Naive B cell (primary cell): ENCODE results near the gene HMX2. TPM values are rescaled to one million over a fixed set of nuclear protein-coding genes. Genes with fewer than 3 reads are reported as not detected.
A peak's percentile ranks its signal among the peaks of the same experiment; 100 is the strongest.

Source experiments
- ATAC-seq, 2 donors: fragments of 150-1000 bp; cut with Tn5 transposase; 2 replicates each; pipeline ENCODE4 v1.10.0; 2021; ENCODE audit warnings: low read depth in 2 of 2, mild to moderate bottlenecking in 2 of 2, moderate library complexity in 2 of 2
- DNase-seq: peaks from one replicate; pipeline ENCODE4 v3.0.0; 2022
- H3K27ac Mint-ChIP-seq, 6 donors: one replicate each; pipeline ENCODE4 v1.8.0; 2020 to 2022; ENCODE audit warnings: mild to moderate bottlenecking in 6 of 6, mixed read lengths in 6 of 6, moderate library complexity in 5 of 6, inconsistent platforms in 2 of 6
- H3K27me3 Mint-ChIP-seq, 3 donors: one replicate each; pipeline ENCODE4 v1.8.0; 2021 to 2022; ENCODE audit warnings: mixed read lengths in 3 of 3, mild to moderate bottlenecking in 1 of 3
- H3K36me3 Mint-ChIP-seq, 2 donors: one replicate each; pipeline ENCODE4 v1.8.0; 2020 to 2022; ENCODE audit warnings: mixed read lengths in 2 of 2, inconsistent platforms in 1 of 2, mild to moderate bottlenecking in 1 of 2
- H3K4me1 Mint-ChIP-seq, 3 donors: one replicate each; pipeline ENCODE4 v1.8.0; 2020 to 2022; ENCODE audit warnings: mixed read lengths in 3 of 3, inconsistent platforms in 1 of 3, mild to moderate bottlenecking in 1 of 3, moderate library complexity in 1 of 3
- H3K4me3 Mint-ChIP-seq, 8 donors: one replicate each; pipeline ENCODE4 v1.8.0; 2020 to 2022; ENCODE audit warnings: mild to moderate bottlenecking in 8 of 8, mixed read lengths in 8 of 8, moderate library complexity in 8 of 8, inconsistent platforms in 2 of 8
- H3K9me3 Mint-ChIP-seq, 7 donors: one replicate each; pipeline ENCODE4 v1.8.0; 2020 to 2022; ENCODE audit warnings: mixed read lengths in 7 of 7, mild to moderate bottlenecking in 5 of 7, inconsistent platforms in 2 of 7, moderate library complexity in 1 of 7
- polyA plus RNA-seq, 6 donors: library from polyadenylated mRNA; unstranded; fragments of 300-500 nt; fragmentation: Illumina TruSeq; gene quantifications; one replicate each; pipeline ENCODE4 v1.2.3, GENCODE V29; 2021; ENCODE audit warnings: low read depth in 6 of 6

The HMX2 gene
- polyA plus RNA-seq, 6 donors from 2014 or later = not detected

DNA sequence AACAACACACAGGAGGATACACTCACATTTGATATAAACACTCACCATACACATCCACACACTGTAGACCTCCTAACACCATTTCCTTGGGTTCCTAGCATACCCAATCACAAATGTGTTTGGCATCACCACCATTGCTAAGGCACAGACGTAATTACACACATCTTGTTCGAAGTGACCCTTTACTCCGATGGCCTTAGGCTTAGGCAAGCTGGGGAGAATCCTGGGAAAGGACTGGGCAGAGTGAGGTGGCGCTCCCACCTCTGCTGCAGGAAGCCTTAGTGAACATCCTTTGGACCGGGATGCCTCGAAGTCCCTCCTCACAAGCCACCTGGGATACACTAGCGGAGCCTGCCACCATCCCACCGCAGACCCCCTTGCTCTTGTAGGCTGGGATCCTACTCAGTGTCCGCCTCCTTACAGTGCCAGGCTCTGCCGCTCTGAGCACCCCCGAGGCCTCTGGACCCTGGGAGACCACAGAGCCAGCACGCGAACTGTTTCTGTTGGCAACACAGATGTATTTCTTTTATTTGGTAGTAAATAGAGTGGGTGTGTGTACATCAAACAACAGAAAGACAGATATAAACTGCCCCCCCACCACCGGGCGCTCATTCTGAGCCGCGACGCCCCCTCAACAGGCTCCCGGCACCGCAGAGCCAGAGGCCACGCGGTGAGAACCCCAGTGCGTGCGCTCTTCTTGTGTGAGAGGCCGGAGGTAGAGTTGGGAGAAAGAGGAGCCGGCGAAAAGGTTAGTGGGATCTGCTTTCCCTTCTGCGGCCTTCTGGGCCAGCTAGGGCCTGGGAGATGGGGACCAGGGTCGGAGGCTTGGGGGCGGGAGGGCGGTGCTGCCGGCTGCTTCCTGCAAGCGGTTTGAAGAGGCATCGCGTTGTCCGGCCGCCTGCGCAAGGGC, 5.9 kb upstream of the HMX2 start:
- ATAC-seq (no peak), DNase-seq (no peak)
- Mint-ChIP-seq H3K4me3 (peak overlapping the region in 7 of 8 donors; percentile 9 to 72 (median 32)), H3K4me1 (peaks cover 27 to 44% (median 35%) of the 10 kb centered on the region in 3 donors), H3K36me3 (peaks cover 5 to 8% of the 10 kb centered on the region in 2 donors), H3K27ac (peak overlapping the region in 3 of 6 donors; percentile 82 to 97 (median 92)), H3K27me3 (peaks cover 71 to 87% (median 85%) of the 10 kb centered on the region in 3 donors), H3K9me3 (peaks cover 0 to 52% (median 16%) of the 10 kb centered on the region in 7 donors)

DNA sequence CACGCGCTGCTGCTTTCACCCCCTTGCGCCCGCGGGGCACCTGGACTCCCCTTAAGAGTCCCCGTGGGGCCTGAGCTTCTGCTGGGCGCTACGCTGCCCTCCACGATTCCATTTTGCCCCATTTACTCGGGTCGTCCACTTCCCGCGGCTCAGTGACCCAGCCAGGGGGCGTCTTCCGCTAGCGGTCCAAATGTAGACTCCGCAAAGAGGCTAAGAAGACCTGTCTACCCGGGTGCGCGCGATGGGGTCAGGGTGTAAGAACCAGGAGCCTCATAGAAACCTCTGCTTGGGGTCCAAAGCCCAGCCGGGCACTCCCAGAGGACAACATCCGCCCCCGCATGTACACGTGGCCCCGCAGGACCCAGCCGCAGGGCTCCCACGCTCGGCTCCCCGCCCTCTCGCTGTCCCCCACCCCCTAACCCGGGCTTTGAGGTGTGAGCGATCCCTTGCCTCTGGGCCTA, 5.2 kb upstream of the HMX2 start:
- H3K9me3 Mint-ChIP-seq = peaks cover 0 to 54% (median 16%) of the 10 kb centered on the region in 7 donors
- peaks cover 5 to 8% of the 10 kb centered on the region in 2 donors for H3K36me3 Mint-ChIP-seq
- DNase-seq (no peak), ATAC-seq (no peak)
- peak overlapping the region in 3 of 6 donors; percentile 81 to 93 (median 82) for H3K27ac Mint-ChIP-seq
- H3K27me3 Mint-ChIP-seq = peaks cover 73 to 91% (median 86%) of the 10 kb centered on the region in 3 donors
- peaks cover 29 to 48% (median 33%) of the 10 kb centered on the region in 3 donors for H3K4me1 Mint-ChIP-seq
- H3K4me3 Mint-ChIP-seq = peak overlapping the region in 6 of 8 donors; percentile 25 to 76 (median 50)

DNA sequence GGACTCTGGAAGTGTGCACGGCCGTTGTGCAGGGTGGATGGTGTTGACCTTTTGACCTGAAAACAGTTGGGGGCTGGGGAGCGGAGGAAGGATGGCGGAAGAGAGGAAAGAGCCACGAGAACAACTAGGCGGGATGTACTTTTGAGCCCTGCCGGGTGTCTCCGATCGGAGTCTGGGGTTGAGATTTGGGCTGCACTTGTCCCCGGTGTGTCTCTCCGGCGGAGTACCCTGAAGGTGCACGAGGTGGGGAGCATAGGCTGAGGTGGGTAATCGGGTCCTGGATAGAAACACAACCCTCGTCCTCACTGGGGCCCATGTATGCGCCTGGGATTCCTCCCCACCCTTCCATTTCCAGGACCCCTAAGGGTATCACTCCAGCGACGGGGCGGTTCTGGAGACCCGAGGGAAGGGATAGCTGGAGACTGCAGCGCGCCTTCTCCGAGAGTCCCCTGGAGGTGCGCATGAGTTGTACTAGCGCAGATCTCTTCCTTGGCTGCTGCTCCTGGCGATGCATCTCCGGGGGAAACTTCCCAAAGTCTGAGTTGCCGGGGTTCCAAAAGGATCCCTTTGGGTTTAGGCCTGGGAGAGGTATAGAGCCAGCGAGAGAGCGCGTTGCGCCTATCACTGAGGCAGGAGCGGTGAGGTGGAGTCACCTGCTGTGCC, 4.6 kb upstream of the HMX2 start:
- Mint-ChIP-seq H3K9me3 (peaks cover 0 to 53% (median 15%) of the 10 kb centered on the region in 7 donors), H3K36me3 (peaks cover 5 to 8% of the 10 kb centered on the region in 2 donors), H3K4me1 (peaks cover 29 to 43% (median 33%) of the 10 kb centered on the region in 3 donors), H3K27me3 (peaks cover 73 to 89% (median 83%) of the 10 kb centered on the region in 3 donors), H3K27ac (peak overlapping the region in 4 of 6 donors; percentile 36 to 93 (median 82)), H3K4me3 (peak overlapping the region in 6 of 8 donors; percentile 22 to 76 (median 47))
- ATAC-seq (no peak), DNase-seq (no peak)

DNA sequence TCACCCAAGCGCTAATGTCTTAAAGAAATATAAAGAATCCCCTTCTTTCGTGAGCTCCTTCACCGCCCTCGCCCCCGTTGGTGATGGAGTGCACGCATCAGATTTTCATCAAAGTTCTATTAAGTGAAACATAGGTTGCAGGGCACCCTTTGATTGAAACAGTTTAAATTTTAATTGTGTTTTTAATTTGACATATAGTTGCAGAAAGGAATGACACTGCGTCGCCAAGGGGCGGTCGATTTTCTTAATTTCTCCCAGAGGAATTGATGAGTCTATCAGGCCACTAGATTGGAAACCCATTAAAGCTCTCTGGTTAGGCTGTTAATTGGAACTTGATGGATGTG, 4.1 kb upstream of the HMX2 start:
- H3K9me3 Mint-ChIP-seq = peaks cover 0 to 50% (median 14%) of the 10 kb centered on the region in 7 donors
- H3K4me3 Mint-ChIP-seq = peak overlapping the region in 3 of 8 donors; percentile 36 to 76 (median 37)
- H3K4me1 Mint-ChIP-seq = peaks cover 31 to 42% (median 34%) of the 10 kb centered on the region in 3 donors
- ATAC-seq (no peak), DNase-seq (no peak)
- H3K27me3 Mint-ChIP-seq = peaks cover 71 to 86% (median 82%) of the 10 kb centered on the region in 3 donors
- peak overlapping the region in 4 of 6 donors; percentile 30 to 95 (median 59) for H3K27ac Mint-ChIP-seq
- H3K36me3 Mint-ChIP-seq = peaks cover 5 to 8% of the 10 kb centered on the region in 2 donors

DNA sequence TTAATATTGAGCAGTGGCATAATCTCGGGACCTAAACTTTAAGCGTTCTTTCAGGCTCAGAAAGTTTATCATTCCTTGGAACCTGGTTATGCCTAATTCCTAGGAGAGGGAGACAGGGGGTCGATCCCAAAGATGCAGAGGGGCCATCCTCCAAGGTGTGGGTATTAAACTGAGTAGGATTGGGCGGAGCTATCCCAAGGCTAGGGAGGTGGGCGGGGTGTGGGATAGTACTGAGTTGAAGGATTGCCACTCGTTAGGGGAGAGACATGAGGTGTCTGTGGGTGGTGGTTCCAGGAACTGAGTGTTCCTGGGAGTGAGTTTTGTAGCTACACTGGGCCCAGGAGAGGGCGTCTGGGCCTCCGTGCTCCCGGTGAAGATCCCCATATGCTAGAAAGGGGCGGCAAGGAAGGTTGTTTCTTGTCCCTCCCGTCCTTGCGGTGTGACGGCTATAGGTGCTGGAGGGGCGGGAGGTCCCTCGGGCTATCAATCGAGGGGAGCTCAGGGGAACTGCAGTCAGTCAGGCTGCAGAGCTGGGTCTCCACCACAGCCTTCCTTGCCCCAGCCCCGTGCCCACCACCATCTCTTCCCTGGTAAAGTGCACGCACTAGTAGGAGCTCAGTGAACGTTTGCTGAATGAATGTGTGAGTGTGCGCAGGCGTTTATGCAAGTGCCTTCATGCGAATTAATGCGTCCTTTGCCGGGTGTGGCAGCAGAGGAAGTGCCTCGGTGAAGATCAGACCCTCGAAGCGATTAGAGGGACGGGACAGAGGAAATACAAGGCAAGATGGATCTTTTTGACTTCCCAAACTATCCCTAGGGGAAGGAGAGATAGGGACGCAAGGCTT, 3.0 kb upstream of the HMX2 start:
- Mint-ChIP-seq H3K36me3 (peaks cover 5 to 8% of the 10 kb centered on the region in 2 donors), H3K27ac (peak overlapping the region in 4 of 6 donors; percentile 36 to 97 (median 84)), H3K27me3 (peaks cover 68 to 82% (median 79%) of the 10 kb centered on the region in 3 donors), H3K4me3 (peak overlapping the region in 6 of 8 donors; percentile 24 to 76 (median 61)), H3K4me1 (peaks cover 37 to 49% (median 43%) of the 10 kb centered on the region in 3 donors), H3K9me3 (peaks cover 0 to 44% (median 12%) of the 10 kb centered on the region in 7 donors)
- ATAC-seq (no peak), DNase-seq (no peak)

DNA sequence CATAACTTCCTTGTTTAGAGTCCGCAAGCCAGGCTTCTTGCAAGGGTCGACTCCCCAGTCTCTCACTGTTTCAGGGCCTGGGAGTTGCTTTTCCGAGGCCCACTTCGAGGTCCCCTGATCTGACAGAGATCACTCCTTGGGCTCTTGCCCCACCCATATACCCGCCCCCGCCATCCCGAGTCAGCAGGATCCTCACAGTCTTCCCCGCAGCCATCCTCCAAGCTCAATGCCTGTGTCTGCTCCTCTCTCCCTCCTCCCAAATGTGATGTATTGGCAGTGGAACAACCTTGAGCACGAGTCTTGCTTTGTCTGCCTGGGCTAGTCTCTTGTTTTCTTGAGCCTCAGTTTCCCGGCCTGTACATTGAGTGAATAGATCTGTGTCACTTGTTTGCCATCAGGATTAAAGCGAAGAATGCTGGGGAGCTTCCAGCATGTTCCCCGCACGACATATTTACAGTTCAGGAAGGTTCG, 2.4 kb upstream of the HMX2 start:
- Mint-ChIP-seq H3K27ac (peak overlapping the region in 4 of 6 donors; percentile 36 to 97 (median 76)), H3K27me3 (peaks cover 67 to 79% (median 73%) of the 10 kb centered on the region in 3 donors), H3K9me3 (peaks cover 0 to 41% (median 15%) of the 10 kb centered on the region in 7 donors), H3K36me3 (peaks cover 5 to 8% of the 10 kb centered on the region in 2 donors), H3K4me1 (peaks cover 37 to 51% (median 48%) of the 10 kb centered on the region in 3 donors), H3K4me3 (peak overlapping the region in 7 of 8 donors; percentile 23 to 76 (median 61))
- DNase-seq (no peak), ATAC-seq (no peak)

DNA sequence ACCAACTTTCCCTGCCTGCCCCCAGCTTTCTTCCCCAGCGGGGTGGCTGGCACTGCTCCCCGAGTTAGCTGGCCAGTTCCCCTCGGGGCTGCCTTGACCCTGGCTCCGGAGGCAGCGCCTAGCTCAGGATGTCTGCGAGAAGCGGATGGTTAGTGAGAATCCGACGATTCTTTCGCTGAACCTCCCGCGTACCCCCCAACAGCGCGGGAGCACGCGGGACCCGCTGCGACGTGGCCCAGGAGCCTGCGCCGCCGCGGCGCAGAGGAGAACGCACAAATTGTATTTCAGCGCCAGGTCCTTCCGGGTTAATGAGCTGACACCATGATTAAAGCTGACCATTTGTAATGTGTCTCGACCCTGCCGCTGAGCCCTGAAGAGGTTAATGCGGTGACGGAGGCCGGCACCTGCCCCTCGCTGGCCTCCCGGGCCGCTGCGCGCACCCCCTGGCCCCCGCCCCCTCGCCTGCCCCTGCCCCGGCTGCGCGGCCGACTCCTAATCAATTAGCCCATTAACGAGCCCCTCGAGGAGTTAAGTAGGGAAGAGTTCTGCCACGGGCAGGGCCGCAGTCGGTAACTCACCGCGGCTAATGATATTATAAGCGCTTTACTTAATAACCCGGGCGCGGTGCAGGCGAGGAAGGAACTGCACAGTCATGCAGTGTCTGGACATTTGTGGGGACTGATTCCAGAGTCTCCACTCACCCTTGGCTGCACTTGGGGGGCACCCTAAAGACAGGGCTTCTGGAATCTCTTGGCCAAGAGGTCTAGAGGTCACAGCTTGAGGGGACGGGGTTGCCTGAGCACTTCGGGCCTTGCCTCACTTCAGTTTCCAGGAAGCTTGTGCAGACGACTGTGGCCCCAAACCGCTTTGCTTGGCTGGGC, 1.7 kb upstream of the HMX2 start:
- peaks cover 0 to 36% (median 15%) of the 10 kb centered on the region in 7 donors for H3K9me3 Mint-ChIP-seq
- no peak for DNase-seq
- H3K4me3 Mint-ChIP-seq = peak overlapping the region in 7 of 8 donors; percentile 31 to 79 (median 63)
- peaks cover 5 to 8% of the 10 kb centered on the region in 2 donors for H3K36me3 Mint-ChIP-seq
- peaks cover 65 to 78% (median 66%) of the 10 kb centered on the region in 3 donors for H3K27me3 Mint-ChIP-seq
- H3K27ac Mint-ChIP-seq = peak overlapping the region in 4 of 6 donors; percentile 36 to 97 (median 92)
- no peak for ATAC-seq
- H3K4me1 Mint-ChIP-seq = peaks cover 37 to 56% (median 52%) of the 10 kb centered on the region in 3 donors

DNA sequence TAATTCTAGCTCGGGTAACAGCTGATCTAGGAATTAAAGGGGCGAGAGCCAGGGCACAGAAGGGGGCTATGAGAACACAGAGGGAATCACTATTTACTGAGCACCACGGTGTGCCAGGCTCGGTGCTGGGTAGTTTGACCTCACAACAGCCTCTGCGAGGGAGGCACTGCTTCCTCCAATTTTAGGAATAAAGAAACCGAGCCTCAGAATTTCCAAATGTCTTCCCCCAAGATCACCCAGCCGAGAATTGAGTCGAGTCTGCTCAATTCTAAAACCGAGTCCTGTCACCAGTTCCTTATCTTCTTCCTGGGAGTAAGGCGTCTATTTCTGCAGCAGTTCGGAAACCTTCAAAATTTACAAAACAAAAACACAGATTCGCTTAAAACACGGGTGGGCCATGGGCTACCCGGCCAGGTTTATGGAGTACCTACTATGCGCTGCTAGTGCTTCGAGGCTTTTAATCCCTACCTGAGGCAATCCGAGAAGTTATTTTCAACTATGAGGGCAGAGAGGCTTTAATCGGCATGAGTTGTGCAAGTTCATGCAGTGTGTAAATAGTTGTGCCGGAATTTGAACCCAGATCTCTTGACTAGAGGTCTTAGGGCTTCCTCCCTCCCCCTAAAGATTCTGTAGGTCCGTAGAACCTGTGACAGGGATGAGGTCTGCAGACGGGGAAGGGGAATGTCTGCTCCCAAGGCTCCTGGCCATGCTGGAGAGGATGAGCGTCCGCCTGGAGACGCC, 872 bp upstream of the HMX2 start:
- peaks cover 30 to 57% (median 48%) of the 10 kb centered on the region in 3 donors for H3K4me1 Mint-ChIP-seq
- peaks cover 0 to 30% (median 12%) of the 10 kb centered on the region in 7 donors for H3K9me3 Mint-ChIP-seq
- peak overlapping the region; percentile 31 to 79 (median 57) for H3K4me3 Mint-ChIP-seq
- peaks cover 58 to 77% (median 65%) of the 10 kb centered on the region in 3 donors for H3K27me3 Mint-ChIP-seq
- ATAC-seq (no peak), DNase-seq (no peak)
- peak overlapping the region in 4 of 6 donors; percentile 26 to 90 (median 78) for H3K27ac Mint-ChIP-seq
- peaks cover 0 to under 1% of the 10 kb centered on the region in 2 donors for H3K36me3 Mint-ChIP-seq

DNA sequence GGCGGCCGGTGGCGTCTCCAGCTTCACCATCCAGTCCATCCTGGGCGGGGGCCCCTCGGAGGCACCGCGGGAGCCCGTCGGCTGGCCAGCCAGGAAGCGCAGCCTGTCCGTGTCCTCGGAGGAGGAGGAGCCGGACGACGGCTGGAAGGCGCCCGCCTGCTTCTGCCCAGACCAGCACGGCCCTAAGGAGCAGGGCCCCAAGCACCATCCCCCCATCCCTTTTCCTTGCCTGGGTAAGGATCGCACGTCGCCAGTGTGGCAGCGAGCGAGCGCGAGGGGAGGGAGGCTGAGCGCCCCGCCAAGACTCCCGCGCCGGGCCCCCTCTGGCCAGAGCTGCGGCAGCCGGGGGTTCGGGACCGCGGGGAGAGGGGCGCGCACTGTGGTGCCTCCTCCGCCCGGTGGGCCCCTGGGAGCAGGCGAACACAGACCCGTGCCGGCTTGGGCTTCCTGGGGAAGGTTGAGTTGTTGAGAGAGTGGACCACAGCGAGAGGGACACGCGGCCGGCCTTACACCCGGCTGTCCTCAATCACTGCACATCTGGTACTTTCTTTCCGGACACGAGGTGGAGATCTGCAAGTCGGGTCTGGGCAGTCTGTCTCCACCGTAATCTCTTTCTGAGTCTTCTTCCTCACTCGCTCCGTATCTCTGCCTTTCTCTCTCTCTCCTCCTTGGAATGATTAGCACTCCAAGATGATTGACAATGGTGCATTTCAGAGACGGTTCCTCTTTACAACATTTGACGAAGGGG, 652 bp downstream of the HMX2 start:
- ATAC-seq (no peak), DNase-seq (no peak)
- H3K36me3 Mint-ChIP-seq = no peaks in the 10 kb centered on the region
- peak overlapping the region; percentile 54 to 89 (median 76) for H3K4me3 Mint-ChIP-seq
- peaks cover 0 to 30% (median 8%) of the 10 kb centered on the region in 7 donors for H3K9me3 Mint-ChIP-seq
- H3K27ac Mint-ChIP-seq = peak overlapping the region in 4 of 6 donors; percentile 74 to 97 (median 91)
- H3K4me1 Mint-ChIP-seq = peaks cover 33 to 50% (median 37%) of the 10 kb centered on the region in 3 donors
- H3K27me3 Mint-ChIP-seq = peaks cover 47 to 72% (median 64%) of the 10 kb centered on the region in 3 donors

DNA sequence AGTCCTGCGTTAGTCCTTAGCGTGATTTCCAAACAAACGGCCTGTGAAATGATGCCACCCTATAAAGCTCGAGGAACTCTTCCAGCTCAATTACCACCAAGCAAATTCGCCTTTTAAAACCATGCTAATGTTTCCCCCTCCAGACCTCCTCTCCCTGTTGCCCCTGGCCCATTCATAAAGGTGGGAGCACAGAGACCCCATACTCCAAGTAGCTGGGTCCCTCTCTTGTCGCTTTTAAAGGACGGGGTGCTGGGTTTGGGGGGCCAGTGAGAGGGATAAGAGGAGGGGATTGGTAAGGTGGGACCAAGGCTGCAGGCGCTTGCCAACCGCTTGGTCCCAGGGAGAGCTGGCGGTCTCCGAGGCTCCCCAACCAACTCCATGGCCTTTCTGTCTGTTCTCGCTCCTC, 1.2 kb downstream of the HMX2 start:
- peaks cover 0 to 3% of the 10 kb centered on the region in 2 donors for H3K36me3 Mint-ChIP-seq
- DNase-seq (no peak), ATAC-seq (no peak)
- peaks cover 44 to 67% (median 58%) of the 10 kb centered on the region in 3 donors for H3K27me3 Mint-ChIP-seq
- peak overlapping the region; percentile 54 to 89 (median 76) for H3K4me3 Mint-ChIP-seq
- H3K9me3 Mint-ChIP-seq = peaks cover 0 to 29% (median 5%) of the 10 kb centered on the region in 7 donors
- H3K4me1 Mint-ChIP-seq = peaks cover 39 to 54% (median 42%) of the 10 kb centered on the region in 3 donors
- H3K27ac Mint-ChIP-seq = peak overlapping the region in 4 of 6 donors; percentile 74 to 97 (median 91)
